NCI-H146 treated with DMSO at 0.1 percent for 48 hours (cell line): ENCODE measurements around the gene GTPBP2.

Experiments
- DNase-seq: peaks from one replicate; lab custom pipeline; 2025; ENCODE audit not compliant: unreplicated experiment; lab: John Stamatoyannopoulos, UW

Gene GTPBP2

DNA sequence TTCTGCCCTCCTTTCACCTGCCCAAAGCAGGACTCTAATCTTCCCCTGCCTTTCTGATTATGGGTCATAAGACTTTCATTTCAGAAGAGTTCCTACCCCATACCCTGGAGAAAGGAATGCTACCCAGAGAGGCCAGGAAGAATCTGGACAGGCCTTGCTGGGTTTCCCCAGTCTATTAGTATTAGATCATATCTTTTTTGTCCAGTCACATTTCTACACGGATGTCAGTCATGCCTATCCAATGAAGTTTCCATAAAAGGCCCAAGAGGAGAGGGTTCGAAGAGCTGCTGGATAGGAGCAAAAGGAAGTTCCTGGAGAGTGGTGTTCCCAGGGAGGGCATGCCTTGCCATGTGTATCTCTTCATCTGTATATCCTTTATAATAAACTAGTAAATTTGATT, 49.9 kb downstream of the GTPBP2 start:
- DNase-seq, result no peak

DNA sequence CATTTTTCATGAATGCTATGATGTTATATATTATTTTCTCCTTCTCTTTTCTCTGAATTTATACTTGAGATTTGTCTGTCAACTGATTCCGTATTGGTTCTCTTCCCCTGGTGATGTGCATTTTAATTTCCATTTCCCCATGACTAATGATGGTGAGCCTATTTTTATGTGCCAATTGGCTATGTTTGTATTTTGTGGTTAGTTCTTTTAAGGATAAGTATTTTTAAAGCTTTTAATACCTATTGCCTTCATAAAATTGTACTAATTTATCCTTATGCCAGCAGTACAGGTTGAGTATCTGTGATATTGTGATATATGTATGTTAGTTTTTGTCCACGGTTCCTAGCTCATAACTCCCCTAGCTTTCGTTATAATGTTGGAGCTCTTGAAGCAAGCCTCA, 50.3 kb downstream of the GTPBP2 start:
- DNase-seq, result no peak

DNA sequence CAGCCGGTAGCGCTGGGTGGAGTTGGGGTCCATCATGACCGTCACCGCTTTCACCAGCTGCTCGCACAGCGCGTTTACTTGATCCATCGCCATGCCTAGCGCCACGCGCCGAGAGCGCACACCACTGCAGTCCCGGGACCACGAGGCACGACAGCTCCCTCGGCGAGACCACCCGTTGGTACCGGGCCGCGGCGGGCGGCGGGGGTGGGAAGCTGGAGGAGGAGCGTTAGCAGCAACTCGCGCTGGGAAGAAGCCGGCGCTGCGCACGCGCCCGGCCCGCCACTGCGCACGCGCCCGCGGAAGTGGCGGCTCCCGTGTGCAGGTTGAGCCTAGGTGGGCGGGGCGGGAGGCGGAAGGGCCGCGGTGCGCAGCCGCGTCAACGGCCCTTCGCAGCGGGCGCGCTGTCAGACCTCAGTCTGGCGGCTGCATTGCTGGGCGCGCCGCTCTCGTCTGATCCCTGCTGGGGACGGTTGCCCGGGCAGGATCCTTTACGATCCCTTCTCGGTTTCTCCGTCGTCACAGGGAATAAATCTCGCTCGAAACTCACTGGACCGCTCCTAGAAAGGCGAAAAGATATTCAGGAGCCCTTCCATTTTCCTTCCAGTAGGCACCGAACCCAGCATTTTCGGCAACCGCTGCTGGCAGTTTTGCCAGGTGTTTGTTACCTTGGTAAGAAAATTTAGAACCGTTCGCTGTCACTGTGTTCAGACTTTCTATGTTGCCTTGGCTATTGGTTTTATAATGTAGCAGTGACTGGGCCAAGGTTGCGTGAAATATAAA, 53.1 kb downstream of the GTPBP2 start, which contains the start of the genes POLH and XPO5:
Gene POLH (plus strand): TSS at position 414 of the 780 bp plus-strand sequence. CDS start 6,135 bp downstream, outside the sequence.
Gene XPO5 (minus strand): TSS at position 267 of the 780 bp plus-strand sequence. CDS start 174 bp downstream, at position 93.
- DNase-seq, result peak; percentile 94

DNA sequence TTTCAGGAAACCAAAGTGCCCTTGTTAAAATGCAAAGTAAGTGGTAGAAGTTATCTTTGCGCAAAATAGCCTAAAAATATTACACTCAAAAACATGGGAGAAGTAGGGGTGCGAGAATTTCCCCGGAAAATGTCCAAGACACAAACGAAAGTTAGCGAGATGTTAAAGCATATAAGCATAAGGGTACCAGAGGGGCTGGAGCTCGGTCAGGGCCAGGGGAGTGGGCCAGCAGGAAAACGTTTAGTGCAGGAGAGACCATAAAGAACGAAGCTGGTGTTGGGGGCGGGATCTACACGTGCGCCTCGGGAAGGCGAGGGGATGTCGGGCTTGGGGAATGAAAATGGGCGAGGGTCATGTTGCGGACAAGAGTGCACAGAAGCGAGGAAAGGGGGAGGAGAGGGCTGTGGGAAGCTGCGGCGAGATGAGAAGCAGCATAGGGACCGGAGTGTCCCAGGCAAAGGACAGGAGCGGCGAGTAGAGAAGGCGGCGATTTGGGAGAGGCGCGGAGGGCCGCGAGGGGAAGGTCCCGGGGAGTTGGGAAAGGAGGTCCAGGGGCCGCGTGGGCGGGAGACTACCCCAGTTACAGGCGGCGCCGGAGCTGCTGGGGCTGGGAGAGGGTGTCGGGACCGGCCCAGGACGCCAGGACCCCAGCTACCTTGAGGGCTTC, 53.8 kb downstream of the GTPBP2 start:
- DNase-seq, result peak; percentile 53

DNA sequence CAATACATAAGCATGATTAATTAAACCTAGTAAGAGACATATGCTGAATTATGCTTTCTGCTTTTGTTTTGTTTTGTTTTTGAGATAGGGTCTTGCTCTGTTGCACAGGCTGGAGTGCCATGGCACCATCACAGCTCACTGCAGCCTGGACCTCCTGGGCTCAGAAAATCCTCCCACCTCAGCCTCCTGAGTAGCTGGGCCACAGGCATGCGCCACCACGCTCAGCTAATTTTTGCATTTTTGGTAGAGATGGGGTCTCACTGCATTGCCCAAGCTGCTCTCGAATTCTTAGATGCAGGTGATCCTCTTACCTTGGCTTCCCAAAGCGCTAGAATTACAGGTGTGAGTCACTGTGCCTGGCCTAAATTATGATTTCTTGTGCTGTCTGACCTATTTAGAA, 57.0 kb downstream of the GTPBP2 start:
- DNase-seq, result no peak

DNA sequence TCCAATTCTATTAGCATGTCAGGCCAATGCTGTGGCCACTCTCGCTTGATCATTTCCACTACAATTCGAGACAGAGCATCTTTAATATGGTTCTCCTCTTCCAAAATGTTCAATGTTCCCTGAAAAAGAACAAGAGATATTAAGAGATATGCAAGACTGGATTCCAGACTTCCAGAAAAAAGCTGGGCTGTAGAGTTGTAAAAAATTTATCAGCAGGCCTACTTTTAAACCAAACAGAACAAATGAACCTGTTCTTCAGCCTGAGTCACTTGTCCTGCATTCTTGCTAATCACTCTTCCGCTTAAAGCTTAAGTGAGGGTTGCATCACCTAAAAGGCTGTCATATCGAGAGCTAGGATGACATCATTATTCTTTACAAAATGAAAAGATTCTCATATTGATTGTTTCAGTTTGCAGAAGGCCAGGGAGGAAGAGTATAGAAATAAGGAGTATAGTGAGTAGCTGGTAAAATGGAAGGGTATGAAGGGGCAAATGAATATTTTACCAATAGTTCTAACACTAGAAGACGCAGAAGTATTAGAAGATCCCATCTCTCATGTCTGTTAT, 58.1 kb downstream of the GTPBP2 start:
- DNase-seq, result no peak
